ENCODE results near the gene HIVEP3.

The HIVEP3 gene

GRCh38 chr1:41875487-41875886, 43.2 kb downstream of the HIVEP3 start:
- peak overlapping the region in 1 of 2 experiments; percentile 36; a peak in 1 of 4 replicates for H3K4me3 ChIP-seq (ENCODE audit: low read depth in 1 of 2, low read length in 2 of 2)
- H3K27ac ChIP-seq (ENCODE audit: low read length), result peak overlapping the region; percentile 98
- peaks cover 97% of the 10 kb centered on the region for H3K79me2 ChIP-seq (ENCODE audit: insufficient read depth, low read length)
- H2AFZ ChIP-seq (ENCODE audit: low read depth, low read length), result no peak overlapping the region
- no peaks in the 10 kb centered on the region for H4K20me1 ChIP-seq (ENCODE audit: insufficient read depth, low read length)
- H3K4me1 ChIP-seq (ENCODE audit: insufficient read depth, low read length), result peaks cover 100% of the 10 kb centered on the region
- no peak for TF ChIP-seq EZH2 (IDR thresholded peaks at IDR 0.05; ENCODE audit: borderline replicate concordance, low read depth, low read length, severe bottlenecking)
- DNase-seq, result peak; percentile 71
- peaks cover 23% of the 10 kb centered on the region for H3K36me3 ChIP-seq (ENCODE audit: insufficient read depth, low read length)
- H3K9me3 ChIP-seq (ENCODE audit: insufficient read depth, low read length, severe bottlenecking), result no peaks in the 10 kb centered on the region
- ATAC-seq (ENCODE audit: insufficient read depth, low read depth), result peak; percentile 48
- no peaks in the 10 kb centered on the region for H3K27me3 ChIP-seq (ENCODE audit: insufficient read depth, low read length, poor library complexity)
- H3K9ac ChIP-seq (ENCODE audit: low read depth, low read length), result peak overlapping the region; percentile 61
- peak overlapping the region; percentile 58 for H3K4me2 ChIP-seq (ENCODE audit: insufficient read depth, low read length)

GRCh38 chr1:41874903-41875411, 43.8 kb downstream of the HIVEP3 start:
- ATAC-seq (ENCODE audit: insufficient read depth, low read depth), result peak; percentile 36
- Histone ChIP-seq H4K20me1 (ENCODE audit: insufficient read depth, low read length) (no peaks in the 10 kb centered on the region), H3K27ac (ENCODE audit: low read length) (peak overlapping the region; percentile 98), H3K9me3 (ENCODE audit: insufficient read depth, low read length, severe bottlenecking) (no peaks in the 10 kb centered on the region), H3K79me2 (ENCODE audit: insufficient read depth, low read length) (peaks cover 97% of the 10 kb centered on the region), H2AFZ (ENCODE audit: low read depth, low read length) (no peak overlapping the region), H3K4me2 (ENCODE audit: insufficient read depth, low read length) (peak overlapping the region; percentile 58), H3K36me3 (ENCODE audit: insufficient read depth, low read length) (peaks cover 22% of the 10 kb centered on the region), H3K4me1 (ENCODE audit: insufficient read depth, low read length) (peaks cover 100% of the 10 kb centered on the region), H3K4me3 (ENCODE audit: low read depth in 1 of 2, low read length in 2 of 2) (peak overlapping the region in 1 of 2 experiments; percentile 36; a peak in 1 of 4 replicates), H3K9ac (ENCODE audit: low read depth, low read length) (peak overlapping the region; percentile 61), H3K27me3 (ENCODE audit: insufficient read depth, low read length, poor library complexity) (no peaks in the 10 kb centered on the region)
- TF ChIP-seq EZH2 (IDR thresholded peaks at IDR 0.05; ENCODE audit: borderline replicate concordance, low read depth, low read length, severe bottlenecking), result no peak
- no peak for TF ChIP-seq CTCF (IDR thresholded peaks at IDR 0.05; ENCODE audit: borderline replicate concordance, extremely low read depth, low read length, poor library complexity, severe bottlenecking)
- peak; percentile 65 for DNase-seq

GRCh38 chr1:41874151-41874719, 44.5 kb downstream of the HIVEP3 start:
- TF ChIP-seq CTCF (IDR thresholded peaks at IDR 0.05; ENCODE audit: borderline replicate concordance, extremely low read depth, low read length, poor library complexity, severe bottlenecking) (no peak), EZH2 (IDR thresholded peaks at IDR 0.05; ENCODE audit: borderline replicate concordance, low read depth, low read length, severe bottlenecking) (no peak)
- Histone ChIP-seq H3K79me2 (ENCODE audit: insufficient read depth, low read length) (peaks cover 97% of the 10 kb centered on the region), H3K9me3 (ENCODE audit: insufficient read depth, low read length, severe bottlenecking) (no peaks in the 10 kb centered on the region), H3K4me3 (ENCODE audit: low read depth in 1 of 2, low read length in 2 of 2) (peak overlapping the region in 1 of 2 experiments; percentile 36; a peak in 1 of 4 replicates), H3K27ac (ENCODE audit: low read length) (peak overlapping the region; percentile 98), H3K36me3 (ENCODE audit: insufficient read depth, low read length) (peaks cover 23% of the 10 kb centered on the region), H3K4me2 (ENCODE audit: insufficient read depth, low read length) (peak overlapping the region; percentile 58), H4K20me1 (ENCODE audit: insufficient read depth, low read length) (no peaks in the 10 kb centered on the region), H3K9ac (ENCODE audit: low read depth, low read length) (peak overlapping the region; percentile 61), H3K27me3 (ENCODE audit: insufficient read depth, low read length, poor library complexity) (no peaks in the 10 kb centered on the region), H3K4me1 (ENCODE audit: insufficient read depth, low read length) (peaks cover 100% of the 10 kb centered on the region), H2AFZ (ENCODE audit: low read depth, low read length) (no peak overlapping the region)
- ATAC-seq (ENCODE audit: insufficient read depth, low read depth) (peak; percentile 81), DNase-seq (peak; percentile 89)

- DNase-seq (no peak), ATAC-seq (ENCODE audit: insufficient read depth, low read depth) (no peak)
- TF ChIP-seq CTCF (IDR thresholded peaks at IDR 0.05; ENCODE audit: borderline replicate concordance, extremely low read depth, low read length, poor library complexity, severe bottlenecking), result no peak
- no peak for TF ChIP-seq EZH2 (IDR thresholded peaks at IDR 0.05; ENCODE audit: borderline replicate concordance, low read depth, low read length, severe bottlenecking)
- H3K4me3 ChIP-seq (ENCODE audit: low read depth in 1 of 2, low read length in 2 of 2), result no peak overlapping the region
- peaks cover 30% of the 10 kb centered on the region for H3K36me3 ChIP-seq (ENCODE audit: insufficient read depth, low read length)
- no peaks in the 10 kb centered on the region for H3K27me3 ChIP-seq (ENCODE audit: insufficient read depth, low read length, poor library complexity)
- H2AFZ ChIP-seq (ENCODE audit: low read depth, low read length), result no peak overlapping the region
- peaks cover 97% of the 10 kb centered on the region for H3K79me2 ChIP-seq (ENCODE audit: insufficient read depth, low read length)
- H3K9me3 ChIP-seq (ENCODE audit: insufficient read depth, low read length, severe bottlenecking), result no peaks in the 10 kb centered on the region
- peaks cover 100% of the 10 kb centered on the region for H3K4me1 ChIP-seq (ENCODE audit: insufficient read depth, low read length)
- H4K20me1 ChIP-seq (ENCODE audit: insufficient read depth, low read length), result no peaks in the 10 kb centered on the region; the same call in 1 of the 2 replicates
- no peak overlapping the region for H3K9ac ChIP-seq (ENCODE audit: low read depth, low read length)
- H3K4me2 ChIP-seq (ENCODE audit: insufficient read depth, low read length), result no peak overlapping the region
- H3K27ac ChIP-seq (ENCODE audit: low read length), result peak overlapping the region; percentile 98
Measured at GRCh38 chr1:41872074-41872473, 46.6 kb downstream of the HIVEP3 start.

All from DND-41 (cell line).